IPS DF 6.9 (cell line): ENCODE results near the gene LDHB.
"Not testable (repeated sequence)": the region's sequence is repeated elsewhere in the genome, so short reads cannot be mapped to it uniquely, and the experiment has no call there.

ENCODE experiments used
- DNase-seq: peaks from one replicate; pipeline ENCODE4 v3.0.0-alpha.2; 2013; ENCODE audit warnings: low read depth, low spot score
- H3K27ac ChIP-seq: one replicate; pipeline ENCODE4 v1.5.1; 2013; ENCODE audit warnings: low read length, control low read depth
- H3K27me3 ChIP-seq: 2 replicates; pipeline ENCODE4 v1.6.1; 2013; ENCODE audit warnings: mild to moderate bottlenecking, low read length; ENCODE audit not compliant: control insufficient read depth, insufficient read depth
- H3K36me3 ChIP-seq: 2 replicates; pipeline ENCODE4 v1.6.1; 2013; ENCODE audit warnings: low read length; ENCODE audit not compliant: control insufficient read depth, insufficient read depth
- H3K4me1 ChIP-seq: 2 replicates; pipeline ENCODE4 v1.6.1; 2013; ENCODE audit warnings: low read length; ENCODE audit not compliant: control insufficient read depth, insufficient read depth
- H3K4me3 ChIP-seq: 2 replicates; pipeline ENCODE4 v1.5.1; 2013; ENCODE audit warnings: mild to moderate bottlenecking, low read length
- H3K9me3 ChIP-seq: 2 replicates; pipeline ENCODE4 v1.6.1; 2013; ENCODE audit warnings: low read length, inconsistent platforms; ENCODE audit not compliant: control insufficient read depth, insufficient read depth
- WGBS: extraction: QIAGEN DNeasy Blood & Tissue Kit; methylation state at CpG from one replicate; pipeline ENCODE4 v1.1.7; 2013; ENCODE audit warnings: mixed read lengths, missing lambda C conversion rate; ENCODE audit not compliant: insufficient read length, insufficient coverage; 5-methylcytosine and 5-hydroxymethylcytosine counted together

The LDHB gene

DNA sequence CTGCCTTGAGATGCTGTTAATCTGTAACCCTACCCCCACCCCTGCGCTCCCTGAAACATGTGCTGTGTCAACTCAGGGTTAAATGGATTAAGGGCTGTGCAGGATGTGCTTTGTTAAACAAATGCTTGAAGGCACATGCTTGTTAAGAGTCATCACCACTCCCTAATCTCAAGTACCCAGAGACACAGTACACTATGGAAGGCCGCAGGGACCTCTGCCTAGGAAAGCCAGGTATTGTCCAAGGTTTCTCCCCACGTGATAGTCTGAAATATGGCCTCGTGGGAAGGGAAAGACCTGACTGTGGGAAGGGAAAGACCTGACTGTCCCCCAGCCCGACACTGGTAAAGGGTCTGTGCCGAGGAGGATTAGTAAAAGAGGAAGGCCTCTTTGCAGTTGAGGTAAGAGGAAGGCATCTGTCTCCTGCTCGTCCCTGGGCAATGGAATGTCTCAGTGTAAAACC, 12.6 kb downstream of the LDHB start:
- H3K36me3 ChIP-seq, result peaks cover 37% of the 10 kb centered on the region; the same call in 1 of the 2 replicates
- not testable (repeated sequence) for H3K27ac ChIP-seq
- WGBS, result no CpG with 5 or more reads among the region's 7 CpGs

GRCh38 chr12:21644516-21644915, 13.1 kb downstream of the LDHB start:
- Histone ChIP-seq H3K27me3 (no peaks in the 10 kb centered on the region), H3K4me1 (peaks cover 1% of the 10 kb centered on the region; the same call in 1 of the 2 replicates), H3K4me3 (no peak overlapping the region), H3K27ac (no peak overlapping the region), H3K9me3 (no peaks in the 10 kb centered on the region), H3K36me3 (peaks cover 37% of the 10 kb centered on the region; the same call in 1 of the 2 replicates)
- no peak for DNase-seq
- WGBS, result no CpG with 5 or more reads among the region's 4 CpGs

More for the DNA sequence above, 12.6 kb downstream of the LDHB start:
- H3K4me1 ChIP-seq, H3K27me3 ChIP-seq, H3K4me3 ChIP-seq, DNase-seq, H3K9me3 ChIP-seq: not testable (repeated sequence)

DNA sequence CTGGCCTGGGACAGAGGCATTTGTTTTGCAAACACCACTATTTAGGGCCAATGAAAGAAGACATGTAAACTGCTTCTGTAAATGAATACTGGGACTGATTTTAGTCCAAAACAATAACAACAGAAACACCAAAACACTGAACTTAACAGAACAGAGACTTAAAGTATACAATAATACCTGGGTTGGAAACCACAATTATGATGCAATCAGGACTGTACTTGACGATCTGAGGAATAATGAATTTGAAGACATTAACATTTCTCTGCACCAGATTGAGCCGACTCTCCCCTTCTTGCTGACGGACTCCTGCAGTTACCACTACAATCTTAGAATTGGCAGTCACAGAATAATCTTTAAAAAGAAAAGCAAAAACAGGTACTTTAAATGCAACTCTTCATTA, 13.9 kb downstream of the LDHB start:
- no peak overlapping the region for H3K4me3 ChIP-seq
- no peak for DNase-seq
- no peaks in the 10 kb centered on the region for H3K27me3 ChIP-seq
- no peak overlapping the region for H3K27ac ChIP-seq
- H3K36me3 ChIP-seq, result peaks cover 34% of the 10 kb centered on the region; the same call in 1 of the 2 replicates
- WGBS, result no CpG with 5 or more reads among the region's 3 CpGs
- H3K9me3 ChIP-seq, result no peaks in the 10 kb centered on the region
- H3K4me1 ChIP-seq, result peaks cover 1% of the 10 kb centered on the region; the same call in 1 of the 2 replicates

DNA sequence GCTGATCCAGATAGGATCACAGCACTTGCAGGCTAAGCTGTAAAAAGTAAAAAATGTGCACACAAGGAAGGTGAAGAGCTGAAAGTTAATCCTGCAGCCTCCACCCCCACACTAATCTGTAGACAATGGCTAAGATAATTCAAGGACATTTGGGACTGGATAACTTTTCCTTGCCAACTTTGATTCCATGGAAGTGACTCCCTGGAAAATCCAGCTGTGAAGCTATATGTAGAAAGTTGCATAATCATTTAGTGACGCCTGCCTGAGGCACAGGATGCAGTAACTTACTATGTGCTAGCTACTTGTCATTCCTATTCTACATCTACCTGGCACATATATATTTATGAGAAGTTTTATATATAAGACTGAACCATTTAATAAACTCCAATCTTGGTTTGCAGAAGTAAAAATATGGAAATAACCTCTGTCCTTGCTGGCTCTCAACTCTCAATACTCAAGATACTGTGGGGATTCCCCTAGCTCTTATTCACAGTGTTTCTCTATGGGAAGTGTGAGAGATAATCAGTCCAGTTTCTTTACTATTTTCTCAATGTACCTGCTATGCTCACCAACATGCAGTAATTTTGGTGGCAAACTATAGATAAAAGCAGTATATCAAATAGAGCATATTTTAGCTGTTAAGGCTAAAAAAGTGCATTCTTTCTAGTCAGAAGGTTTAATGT, 14.8 kb downstream of the LDHB start:
- Histone ChIP-seq H3K27ac (no peak overlapping the region), H3K27me3 (no peaks in the 10 kb centered on the region), H3K9me3 (no peaks in the 10 kb centered on the region), H3K36me3 (peaks cover 27% of the 10 kb centered on the region; the same call in 1 of the 2 replicates), H3K4me1 (peaks cover 1% of the 10 kb centered on the region; the same call in 1 of the 2 replicates), H3K4me3 (no peak overlapping the region)
- DNase-seq, result no peak
- WGBS, result no CpG with 5 or more reads among the region's 1 CpG

DNA sequence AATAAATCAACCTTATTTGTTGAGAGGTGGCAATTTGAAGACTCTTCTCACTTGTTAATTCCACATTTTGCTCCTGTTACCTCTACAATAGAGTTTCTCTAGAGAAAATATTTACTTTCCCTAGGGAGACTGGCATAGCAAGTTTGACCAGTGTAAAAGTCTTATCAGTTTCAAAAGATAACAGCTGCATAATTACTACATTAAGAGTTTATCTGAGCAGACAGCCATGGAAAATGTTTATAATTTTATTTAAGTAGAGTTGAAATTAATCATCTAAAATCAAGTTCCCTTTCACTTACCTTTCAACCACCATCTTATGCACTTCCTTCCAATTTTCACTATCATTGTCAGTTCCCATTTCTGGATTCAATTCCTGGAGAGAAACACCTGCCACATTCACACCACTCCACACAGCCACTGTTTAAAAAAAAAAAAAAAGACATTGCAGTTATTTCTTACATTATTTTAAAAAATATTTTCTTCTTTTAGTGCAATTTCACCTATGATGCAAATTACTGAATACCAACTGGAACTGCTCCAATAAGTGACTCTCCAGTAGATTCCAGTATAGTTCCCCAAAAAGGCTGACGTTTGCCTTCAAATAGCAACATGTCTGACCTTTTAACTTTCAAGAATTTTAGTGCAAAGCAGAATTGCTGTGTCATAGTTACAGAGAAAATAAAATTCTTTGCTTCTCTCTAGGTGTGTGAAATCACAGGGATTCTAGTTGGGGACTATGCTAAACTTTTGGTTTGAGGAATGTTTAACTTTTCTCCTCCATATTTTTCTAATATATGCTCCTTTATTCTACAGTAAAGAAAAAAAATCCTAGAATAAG, 19.4 kb downstream of the LDHB start:
- Histone ChIP-seq H3K9me3 (no peaks in the 10 kb centered on the region), H3K27ac (no peak overlapping the region), H3K4me1 (no peaks in the 10 kb centered on the region), H3K4me3 (no peak overlapping the region), H3K27me3 (no peaks in the 10 kb centered on the region), H3K36me3 (peaks cover 22% of the 10 kb centered on the region; the same call in 1 of the 2 replicates)
- no peak for DNase-seq
- WGBS, result no CpG with 5 or more reads among the region's 1 CpG

GRCh38 chr12:21634245-21634644, 23.4 kb downstream of the LDHB start:
- no peaks in the 10 kb centered on the region for H3K4me1 ChIP-seq
- no peak for DNase-seq
- no peaks in the 10 kb centered on the region for H3K27me3 ChIP-seq
- H3K4me3 ChIP-seq, result no peak overlapping the region
- H3K36me3 ChIP-seq, result peaks cover 11% of the 10 kb centered on the region; the same call in 1 of the 2 replicates
- no CpG with 5 or more reads among the region's 3 CpGs for WGBS
- no peaks in the 10 kb centered on the region for H3K9me3 ChIP-seq
- no peak overlapping the region for H3K27ac ChIP-seq

DNA sequence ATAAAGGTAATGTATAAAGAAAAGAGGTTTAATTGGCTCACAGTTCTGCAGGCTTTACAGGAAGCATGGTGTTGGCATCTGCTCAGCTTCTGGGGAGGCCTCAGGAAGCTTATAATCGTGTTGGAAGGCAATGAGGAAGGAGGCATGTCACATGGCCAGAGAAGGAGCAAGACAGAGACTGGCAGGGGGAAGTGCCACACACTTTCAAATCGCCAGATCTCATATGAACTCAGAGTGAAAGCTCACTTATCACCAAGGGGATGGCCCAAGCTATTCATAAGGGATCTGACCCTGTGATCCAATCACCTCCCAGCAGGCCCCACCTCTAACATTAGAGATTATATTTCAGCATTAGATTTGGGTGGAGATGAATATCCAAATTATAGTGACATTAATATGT, 26.3 kb downstream of the LDHB start:
- no peak for DNase-seq
- no peaks in the 10 kb centered on the region for H3K4me1 ChIP-seq
- H3K9me3 ChIP-seq, result no peaks in the 10 kb centered on the region
- H3K27ac ChIP-seq, result no peak overlapping the region
- peaks cover 11% of the 10 kb centered on the region; the same call in 1 of the 2 replicates for H3K36me3 ChIP-seq
- no peak overlapping the region for H3K4me3 ChIP-seq
- WGBS, result no CpG with 5 or more reads among the region's 2 CpGs
- H3K27me3 ChIP-seq, result no peaks in the 10 kb centered on the region

DNA sequence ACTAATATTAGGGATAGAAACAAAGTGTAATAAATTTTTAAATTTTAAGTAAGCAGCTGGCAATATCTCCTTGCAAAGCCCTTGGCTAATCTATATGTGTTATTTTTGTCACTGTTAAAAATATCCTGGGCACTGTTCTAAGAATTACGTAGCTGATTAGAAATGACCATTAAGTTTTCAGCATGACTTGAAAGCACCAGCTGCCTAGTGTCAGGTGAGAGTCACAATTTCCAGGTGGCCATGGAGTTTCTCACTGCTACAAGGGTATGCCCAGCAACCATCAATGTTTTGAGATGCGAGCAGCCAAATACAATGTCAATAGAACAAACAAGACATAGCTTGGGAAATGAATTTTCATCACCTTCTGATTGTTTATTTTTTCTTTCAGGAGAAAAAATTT, 29.7 kb downstream of the LDHB start:
- Histone ChIP-seq H3K9me3 (no peaks in the 10 kb centered on the region), H3K27ac (no peak overlapping the region), H3K4me1 (no peaks in the 10 kb centered on the region), H3K36me3 (no peaks in the 10 kb centered on the region), H3K27me3 (no peaks in the 10 kb centered on the region), H3K4me3 (no peak overlapping the region)
- no peak for DNase-seq
- no CpG with 5 or more reads among the region's 2 CpGs for WGBS

DNA sequence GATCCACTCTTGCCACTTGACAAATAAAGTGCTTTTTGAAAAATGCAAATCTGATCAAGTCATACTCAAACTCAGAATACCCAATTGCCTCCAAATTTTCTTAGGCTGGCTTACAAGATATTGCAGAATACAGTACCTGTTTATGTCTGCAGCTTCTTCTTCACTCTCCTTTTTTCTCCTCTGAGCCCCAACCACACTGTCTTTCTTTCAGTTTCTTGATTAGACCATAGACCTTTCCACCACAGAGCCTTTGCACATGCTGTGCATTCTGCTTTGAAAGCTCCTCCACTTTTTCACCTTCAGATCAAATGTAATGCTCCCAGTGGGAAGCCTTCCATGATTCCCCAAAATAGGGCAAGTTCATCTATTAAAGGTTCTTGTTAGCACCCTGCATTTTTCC, 39.1 kb downstream of the LDHB start:
- H3K9me3 ChIP-seq, result no peaks in the 10 kb centered on the region
- H3K4me1 ChIP-seq, result no peaks in the 10 kb centered on the region
- DNase-seq, result no peak

GRCh38 chr12:21617030-21617429, 40.6 kb downstream of the LDHB start:
- no peak for DNase-seq
- H3K4me3 ChIP-seq, result no peak overlapping the region
- no peaks in the 10 kb centered on the region for H3K27me3 ChIP-seq
- no peaks in the 10 kb centered on the region for H3K36me3 ChIP-seq
- no CpG with 5 or more reads among the region's 3 CpGs for WGBS
- H3K9me3 ChIP-seq, result no peaks in the 10 kb centered on the region
- H3K27ac ChIP-seq, result no peak overlapping the region
- no peaks in the 10 kb centered on the region for H3K4me1 ChIP-seq

More for the DNA sequence above, 39.1 kb downstream of the LDHB start:
- Histone ChIP-seq H3K36me3 (no peaks in the 10 kb centered on the region), H3K27ac (no peak overlapping the region), H3K4me3 (no peak overlapping the region), H3K27me3 (no peaks in the 10 kb centered on the region)
